ENCODE measurements around the gene TBX2.

- TF ChIP-seq CTCF (conservative IDR thresholded peaks at IDR 0.05 in 1 of 2, IDR thresholded peaks at IDR 0.05 in 1 of 2; ENCODE audit: low read depth in 1 of 2, low read length in 2 of 2) (no peak), EZH2 (IDR thresholded peaks at IDR 0.05; ENCODE audit: low read length, missing control alignments) (no peak)
These were observed 22.6 kb downstream of the TBX2 start for GRCh38 chr17:61422116-61422799.
